ENCODE results near the gene SYT12.

SYT12 gene

GRCh38 chr11:66975405-66976027 is 47.4 kb upstream of the SYT12 start:
- no peak for TF ChIP-seq EZH2phosphoT487 (IDR thresholded peaks at IDR 0.05; ENCODE audit: borderline replicate concordance, low read length)
- H4K20me1 ChIP-seq (ENCODE audit: control insufficient read depth, insufficient read depth, low read depth, low read length) = no peaks in the 10 kb centered on the region
- H3K4me1 ChIP-seq (ENCODE audit: control insufficient read depth, low read length) = no peaks in the 10 kb centered on the region
- H3K27ac ChIP-seq (ENCODE audit: low read depth, low read length) = no peak overlapping the region
- H3K9me3 ChIP-seq (ENCODE audit: control insufficient read depth, insufficient read depth, low read length) = no peaks in the 10 kb centered on the region
- no peak overlapping the region for H3K4me2 ChIP-seq (ENCODE audit: low read length)
- no peaks in the 10 kb centered on the region for H3K9me2 ChIP-seq (replicated peaks; ENCODE audit: control insufficient read depth, low read length)
- H3F3A ChIP-seq (ENCODE audit: control insufficient read depth, insufficient read depth) = no peaks in the 10 kb centered on the region
- no peaks in the 10 kb centered on the region for H3K36me3 ChIP-seq (ENCODE audit: control insufficient read depth, low read length)
- H3K79me2 ChIP-seq (ENCODE audit: control insufficient read depth, low read length) = no peaks in the 10 kb centered on the region
- H3K4me3 ChIP-seq (ENCODE audit: low read length) = no peak overlapping the region
- peaks cover 8% of the 10 kb centered on the region; the same call in 1 of the 2 replicates for H3K27me3 ChIP-seq (ENCODE audit: control insufficient read depth, low read length)

DNA sequence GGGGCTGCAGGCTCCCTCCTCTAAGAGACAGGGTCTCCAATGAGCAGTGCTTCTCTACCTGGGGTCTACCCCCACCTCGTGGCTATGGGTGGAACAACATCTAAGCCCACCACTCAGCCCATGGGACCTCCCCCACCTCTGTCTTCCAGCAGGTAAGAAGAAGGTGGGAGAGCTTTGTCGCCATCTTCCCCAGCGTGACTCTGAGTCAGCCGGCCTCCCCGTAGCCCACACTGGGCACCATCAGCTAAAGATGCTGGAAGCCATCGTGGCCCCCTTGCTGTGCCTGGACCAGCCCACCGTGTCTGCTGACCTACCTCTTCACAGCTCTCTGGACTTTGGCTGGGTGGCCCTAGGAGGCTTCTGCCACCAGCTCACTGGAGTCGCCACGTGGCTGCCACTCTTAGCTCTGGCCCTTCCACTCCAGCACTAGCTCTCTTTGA is 46.9 kb upstream of the SYT12 start:
- Histone ChIP-seq H3K27ac (ENCODE audit: low read depth, low read length) (no peak overlapping the region), H3K4me1 (ENCODE audit: control insufficient read depth, low read length) (no peaks in the 10 kb centered on the region), H4K20me1 (ENCODE audit: control insufficient read depth, insufficient read depth, low read depth, low read length) (no peaks in the 10 kb centered on the region), H3K36me3 (ENCODE audit: control insufficient read depth, low read length) (no peaks in the 10 kb centered on the region), H3K4me3 (ENCODE audit: low read length) (no peak overlapping the region), H3K9me3 (ENCODE audit: control insufficient read depth, insufficient read depth, low read length) (no peaks in the 10 kb centered on the region), H3F3A (ENCODE audit: control insufficient read depth, insufficient read depth) (no peaks in the 10 kb centered on the region), H3K9me2 (replicated peaks; ENCODE audit: control insufficient read depth, low read length) (no peaks in the 10 kb centered on the region), H3K79me2 (ENCODE audit: control insufficient read depth, low read length) (no peaks in the 10 kb centered on the region), H3K27me3 (ENCODE audit: control insufficient read depth, low read length) (peaks cover 3% of the 10 kb centered on the region; the same call in 1 of the 2 replicates), H3K4me2 (ENCODE audit: low read length) (no peak overlapping the region)
- TF ChIP-seq CTCF (IDR thresholded peaks at IDR 0.05; ENCODE audit: low read depth, low read length, poor library complexity, severe bottlenecking) (peak; percentile 80), EZH2phosphoT487 (IDR thresholded peaks at IDR 0.05; ENCODE audit: borderline replicate concordance, low read length) (no peak)

GRCh38 chr11:66976925-66977324 is 46.0 kb upstream of the SYT12 start:
- H3K27me3 ChIP-seq (ENCODE audit: control insufficient read depth, low read length) = no peaks in the 10 kb centered on the region
- H3K4me3 ChIP-seq (ENCODE audit: low read length) = no peak overlapping the region
- no peaks in the 10 kb centered on the region for H3K9me2 ChIP-seq (replicated peaks; ENCODE audit: control insufficient read depth, low read length)
- H4K20me1 ChIP-seq (ENCODE audit: control insufficient read depth, insufficient read depth, low read depth, low read length) = no peaks in the 10 kb centered on the region
- H3K36me3 ChIP-seq (ENCODE audit: control insufficient read depth, low read length) = no peaks in the 10 kb centered on the region
- peaks cover 6% of the 10 kb centered on the region for H3K4me1 ChIP-seq (ENCODE audit: control insufficient read depth, low read length)
- no peaks in the 10 kb centered on the region for H3K79me2 ChIP-seq (ENCODE audit: control insufficient read depth, low read length)
- H3F3A ChIP-seq (ENCODE audit: control insufficient read depth, insufficient read depth) = no peaks in the 10 kb centered on the region
- no peak for TF ChIP-seq EZH2phosphoT487 (IDR thresholded peaks at IDR 0.05; ENCODE audit: borderline replicate concordance, low read length)
- TF ChIP-seq CTCF (IDR thresholded peaks at IDR 0.05; ENCODE audit: low read depth, low read length, poor library complexity, severe bottlenecking) = no peak
- H3K27ac ChIP-seq (ENCODE audit: low read depth, low read length) = no peak overlapping the region
- no peak overlapping the region for H3K4me2 ChIP-seq (ENCODE audit: low read length)
- H3K9me3 ChIP-seq (ENCODE audit: control insufficient read depth, insufficient read depth, low read length) = no peaks in the 10 kb centered on the region

- H3K27ac ChIP-seq (ENCODE audit: low read depth, low read length) = no peak overlapping the region
- no peaks in the 10 kb centered on the region for H3K9me3 ChIP-seq (ENCODE audit: control insufficient read depth, insufficient read depth, low read length)
- no peaks in the 10 kb centered on the region for H3K9me2 ChIP-seq (replicated peaks; ENCODE audit: control insufficient read depth, low read length)
- no peaks in the 10 kb centered on the region for H3F3A ChIP-seq (ENCODE audit: control insufficient read depth, insufficient read depth)
- H3K4me3 ChIP-seq (ENCODE audit: low read length) = no peak overlapping the region
- H3K27me3 ChIP-seq (ENCODE audit: control insufficient read depth, low read length) = no peaks in the 10 kb centered on the region
- H3K4me1 ChIP-seq (ENCODE audit: control insufficient read depth, low read length) = peaks cover 11% of the 10 kb centered on the region
- no peaks in the 10 kb centered on the region for H4K20me1 ChIP-seq (ENCODE audit: control insufficient read depth, insufficient read depth, low read depth, low read length)
- no peak for TF ChIP-seq EZH2phosphoT487 (IDR thresholded peaks at IDR 0.05; ENCODE audit: borderline replicate concordance, low read length)
- TF ChIP-seq CTCF (IDR thresholded peaks at IDR 0.05; ENCODE audit: low read depth, low read length, poor library complexity, severe bottlenecking) = no peak
- H3K36me3 ChIP-seq (ENCODE audit: control insufficient read depth, low read length) = no peaks in the 10 kb centered on the region
- H3K79me2 ChIP-seq (ENCODE audit: control insufficient read depth, low read length) = no peaks in the 10 kb centered on the region
- H3K4me2 ChIP-seq (ENCODE audit: low read length) = no peak overlapping the region
Measured at GRCh38 chr11:66978229-66978628, 44.7 kb upstream of the SYT12 start.
